Activated B cell treated with CpG ODN at 0.5 μM for 24 hours (primary cell): ENCODE results near the gene ESR2. TPM values are rescaled to one million over a fixed set of nuclear protein-coding genes. Genes with fewer than 3 reads are reported as not detected.
"Not testable (repeated sequence)": the region's sequence is repeated elsewhere in the genome, so short reads cannot be mapped to it uniquely, and the experiment has no call there.

ENCODE experiments used
- ATAC-seq: fragments of 200-7000 bp; cut with Tn5 transposase; one replicate; pipeline ENCODE4 v1.10.0; 2021; ENCODE audit warnings: low read depth, mild to moderate bottlenecking, moderate library complexity
- CTCF ChIA-PET: fragments of 350-600 bp; sonication (Branson Sonifier 250); formaldehyde crosslinking; loops from one replicate; lab custom pipeline; 2021; ENCODE audit warnings: antibody characterized with exemption; lab: Charles Lee
- POLR2A ChIA-PET: fragments of 350-600 bp; sonication (Branson Sonifier 250); formaldehyde crosslinking; loops from one replicate; lab custom pipeline; 2021; ENCODE audit warnings: antibody characterized with exemption; lab: Charles Lee
- DNase-seq: peaks from one replicate; pipeline ENCODE4 v3.0.0; 2022
- H3K27ac Mint-ChIP-seq: one replicate; pipeline ENCODE4 v1.8.0; 2020; ENCODE audit warnings: mixed read lengths
- H3K27me3 Mint-ChIP-seq: one replicate; pipeline ENCODE4 v1.8.0; 2021; ENCODE audit warnings: mixed read lengths
- H3K36me3 Mint-ChIP-seq: one replicate; pipeline ENCODE4 v1.8.0; 2021; ENCODE audit warnings: low read depth, mixed read lengths
- H3K4me1 Mint-ChIP-seq: one replicate; pipeline ENCODE4 v1.8.0; 2021; ENCODE audit warnings: mixed read lengths
- H3K4me3 Mint-ChIP-seq: one replicate; pipeline ENCODE4 v1.8.0; 2020; ENCODE audit warnings: mild to moderate bottlenecking, mixed read lengths
- H3K9me3 Mint-ChIP-seq: one replicate; pipeline ENCODE4 v1.8.0; 2020; ENCODE audit warnings: mixed read lengths
- intact Hi-C: fragments of 100-400 bp; cut with micrococcal nuclease; formaldehyde crosslinking; loops from one replicate; pipeline ENCODE4 v1.15.1; 2024
- total RNA-seq: library from RNA; stranded (reverse); gene quantifications from 2 replicates; pipeline ENCODE4 v1.2.3, GENCODE V29; 2022
- TF ChIP-seq, protein P1 (sequence below): fragments of 200-600 bp; IDR thresholded peaks from one replicate; pipeline ENCODE4 v1.8.0; 2022; ENCODE audit warnings: antibody characterized with exemption, mild to moderate bottlenecking

ESR2 gene
- total RNA-seq, 1 donor from 2014 or later, result 23.2 TPM

DNA sequence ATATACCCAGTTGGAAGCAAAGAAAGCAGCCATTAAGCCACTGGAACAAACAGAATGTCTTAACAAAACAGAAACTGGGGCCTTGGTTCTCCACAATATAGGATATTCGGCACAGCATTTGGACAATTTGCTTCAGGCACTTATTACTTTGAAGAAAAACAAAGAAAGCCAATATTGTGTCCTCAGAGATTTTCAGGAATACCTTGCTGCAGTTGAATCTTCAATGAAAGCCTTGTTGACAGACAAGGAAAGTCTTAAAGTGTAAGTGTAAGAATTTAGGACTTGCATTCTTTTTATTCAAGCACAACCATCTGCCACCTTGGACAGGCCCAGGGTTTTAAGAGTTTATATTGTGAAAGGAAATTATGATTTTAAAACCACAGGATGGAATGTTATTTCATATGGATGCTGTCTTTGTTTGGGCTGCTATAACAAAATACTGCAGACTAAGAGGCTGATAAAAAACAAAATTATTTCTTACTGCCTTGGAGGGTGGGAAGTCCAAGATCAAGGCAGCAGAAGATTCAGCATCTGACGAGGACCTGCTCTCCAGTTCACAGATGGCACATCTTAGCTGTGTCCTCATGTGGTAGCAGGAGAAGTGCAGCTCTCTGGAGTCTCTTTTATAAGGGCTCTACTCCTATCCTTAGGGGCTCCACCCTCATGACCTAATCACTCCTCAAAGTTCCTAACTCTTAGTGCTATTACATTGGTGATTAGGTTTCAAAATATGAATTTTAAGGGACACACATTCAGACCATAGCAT, 244.4 kb downstream of the ESR2 start:
- Mint-ChIP-seq H3K36me3 (peaks cover 20% of the 10 kb centered on the region), H3K27ac (no peak overlapping the region), H3K4me3 (no peak overlapping the region), H3K4me1 (no peaks in the 10 kb centered on the region), H3K9me3 (no peaks in the 10 kb centered on the region), H3K27me3 (no peaks in the 10 kb centered on the region)
- intact Hi-C loops, result no loop called here
- DNase-seq (no peak), ATAC-seq (no peak)
- POLR2A ChIA-PET, result no interaction called here
- CTCF ChIA-PET, result no interaction called here
- TF ChIP-seq, protein P1, sequence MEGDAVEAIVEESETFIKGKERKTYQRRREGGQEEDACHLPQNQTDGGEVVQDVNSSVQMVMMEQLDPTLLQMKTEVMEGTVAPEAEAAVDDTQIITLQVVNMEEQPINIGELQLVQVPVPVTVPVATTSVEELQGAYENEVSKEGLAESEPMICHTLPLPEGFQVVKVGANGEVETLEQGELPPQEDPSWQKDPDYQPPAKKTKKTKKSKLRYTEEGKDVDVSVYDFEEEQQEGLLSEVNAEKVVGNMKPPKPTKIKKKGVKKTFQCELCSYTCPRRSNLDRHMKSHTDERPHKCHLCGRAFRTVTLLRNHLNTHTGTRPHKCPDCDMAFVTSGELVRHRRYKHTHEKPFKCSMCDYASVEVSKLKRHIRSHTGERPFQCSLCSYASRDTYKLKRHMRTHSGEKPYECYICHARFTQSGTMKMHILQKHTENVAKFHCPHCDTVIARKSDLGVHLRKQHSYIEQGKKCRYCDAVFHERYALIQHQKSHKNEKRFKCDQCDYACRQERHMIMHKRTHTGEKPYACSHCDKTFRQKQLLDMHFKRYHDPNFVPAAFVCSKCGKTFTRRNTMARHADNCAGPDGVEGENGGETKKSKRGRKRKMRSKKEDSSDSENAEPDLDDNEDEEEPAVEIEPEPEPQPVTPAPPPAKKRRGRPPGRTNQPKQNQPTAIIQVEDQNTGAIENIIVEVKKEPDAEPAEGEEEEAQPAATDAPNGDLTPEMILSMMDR, result no peak

DNA sequence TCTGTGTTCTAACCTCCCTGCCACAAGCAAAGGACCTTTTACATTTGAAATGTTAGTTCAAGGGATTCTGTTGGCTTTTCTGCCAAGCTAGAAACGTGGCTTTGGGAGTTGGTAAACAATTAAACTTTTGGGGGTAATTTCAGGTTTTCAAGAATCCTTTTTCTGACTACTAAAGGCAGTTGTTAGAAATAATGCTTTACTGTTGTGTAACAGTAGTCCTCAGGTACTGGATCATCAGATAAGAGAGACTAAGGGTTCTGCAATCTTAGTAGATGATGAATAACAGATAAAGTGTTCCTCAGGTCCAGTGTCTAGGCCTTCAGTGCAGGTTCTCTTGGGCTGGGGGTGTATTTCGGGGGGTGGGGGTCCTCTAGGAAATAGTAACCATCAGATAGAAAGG, 249.1 kb downstream of the ESR2 start:
- Mint-ChIP-seq H3K4me1 (no peaks in the 10 kb centered on the region), H3K9me3 (peaks cover 7% of the 10 kb centered on the region), H3K4me3 (no peak overlapping the region), H3K36me3 (peaks cover 7% of the 10 kb centered on the region), H3K27me3 (no peaks in the 10 kb centered on the region), H3K27ac (no peak overlapping the region)
- TF ChIP-seq, protein P1, result no peak
- no peak for DNase-seq
- POLR2A ChIA-PET, result no interaction called here
- intact Hi-C loops, result no loop called here
- CTCF ChIA-PET, result no interaction called here
- ATAC-seq, result no peak

DNA sequence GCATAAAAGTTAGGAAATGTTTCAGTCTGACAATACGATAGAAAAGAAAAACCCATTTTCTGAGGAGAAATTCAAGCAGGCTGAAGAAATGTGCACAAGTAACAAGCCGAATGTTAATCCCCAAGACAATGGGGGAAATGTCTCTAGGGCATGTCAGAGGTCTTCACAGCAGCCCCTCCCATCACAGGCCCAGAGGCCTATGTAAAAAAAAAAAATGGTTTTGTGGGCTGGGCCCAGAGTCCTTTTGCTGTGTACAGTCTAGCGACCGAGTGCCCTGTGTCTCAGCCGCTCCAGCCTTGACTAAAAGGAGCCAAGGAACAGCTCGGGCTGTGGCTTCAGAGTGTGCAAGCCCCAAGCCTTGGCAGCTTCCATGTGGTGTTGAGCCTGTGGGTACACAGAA, 250.9 kb downstream of the ESR2 start:
- H3K4me1 Mint-ChIP-seq, intact Hi-C loops, H3K4me3 Mint-ChIP-seq, ATAC-seq, CTCF ChIA-PET, DNase-seq, H3K27me3 Mint-ChIP-seq, H3K36me3 Mint-ChIP-seq, H3K9me3 Mint-ChIP-seq, POLR2A ChIA-PET, H3K27ac Mint-ChIP-seq: not testable (repeated sequence)

DNA sequence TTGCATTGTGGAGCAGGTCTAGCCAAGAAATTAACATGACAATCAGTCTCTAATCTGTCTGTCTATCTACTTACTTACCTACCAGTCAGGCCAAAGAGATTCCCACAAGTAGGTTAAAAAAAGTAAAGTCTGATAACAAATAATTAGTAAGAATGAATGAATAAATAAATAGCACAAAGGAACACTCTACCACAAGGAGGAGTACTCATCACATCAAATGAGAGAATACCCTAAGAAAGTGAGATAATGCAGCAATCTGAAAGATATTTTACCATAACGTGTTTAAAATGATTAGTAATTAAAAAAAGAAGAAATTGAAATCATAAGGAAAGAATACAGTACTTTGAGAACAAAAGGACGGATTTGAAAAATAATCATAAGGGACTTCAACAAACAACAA, 254.1 kb downstream of the ESR2 start:
- DNase-seq, result no peak
- H3K36me3 Mint-ChIP-seq, result peaks cover 7% of the 10 kb centered on the region
- intact Hi-C loops, result loop anchor here (1.0 kb wide), 2 partner anchors 255 to 263 kb away; no protein-coding TSS in a partner anchor
- H3K4me3 Mint-ChIP-seq, result no peak overlapping the region
- ChIA-PET POLR2A (no interaction called here), CTCF (interaction anchor here (1.2 kb wide), 1 partner anchor 263 kb away, joined by 6 read pairs; no protein-coding TSS in a partner anchor)
- peaks cover 7% of the 10 kb centered on the region for H3K9me3 Mint-ChIP-seq
- no peak overlapping the region for H3K27ac Mint-ChIP-seq
- TF ChIP-seq, protein P1, result no peak
- no peaks in the 10 kb centered on the region for H3K27me3 Mint-ChIP-seq
- H3K4me1 Mint-ChIP-seq, result no peaks in the 10 kb centered on the region
- ATAC-seq, result no peak

DNA sequence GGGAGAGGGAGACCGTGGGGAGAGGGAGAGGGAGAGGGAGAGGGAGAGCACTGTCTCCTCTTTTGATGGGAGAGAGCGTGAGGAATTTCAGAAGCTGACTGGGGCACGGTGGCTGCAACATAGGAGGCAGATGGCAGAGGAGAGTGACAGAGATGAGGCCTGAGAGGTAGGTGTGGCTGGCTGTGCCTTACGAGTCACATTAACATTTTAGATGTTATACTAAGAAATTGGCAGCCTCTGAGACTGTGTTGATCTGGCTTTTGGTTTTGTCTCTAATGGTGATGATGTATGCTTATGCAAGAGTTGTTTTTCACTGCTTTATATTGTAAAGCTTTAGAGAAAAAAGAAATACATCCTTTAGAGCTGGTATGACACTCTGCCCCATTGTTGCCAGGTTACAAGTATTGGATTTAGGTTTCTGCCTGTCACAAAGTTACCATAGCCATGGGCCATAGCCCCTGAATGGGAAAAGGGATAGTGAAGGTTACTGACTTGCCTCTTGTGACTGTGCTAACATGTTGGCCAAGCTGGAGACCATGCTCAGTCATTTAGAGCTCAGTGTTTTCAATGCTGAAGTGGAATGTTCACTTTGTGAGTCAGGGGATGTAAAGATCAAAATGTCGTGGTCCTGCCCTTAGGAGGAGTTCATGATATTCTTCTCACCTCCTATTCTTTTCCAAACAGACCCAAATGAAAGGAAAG, 255.2 kb downstream of the ESR2 start:
- H3K27ac Mint-ChIP-seq, result no peak overlapping the region
- ATAC-seq, result no peak

DNA sequence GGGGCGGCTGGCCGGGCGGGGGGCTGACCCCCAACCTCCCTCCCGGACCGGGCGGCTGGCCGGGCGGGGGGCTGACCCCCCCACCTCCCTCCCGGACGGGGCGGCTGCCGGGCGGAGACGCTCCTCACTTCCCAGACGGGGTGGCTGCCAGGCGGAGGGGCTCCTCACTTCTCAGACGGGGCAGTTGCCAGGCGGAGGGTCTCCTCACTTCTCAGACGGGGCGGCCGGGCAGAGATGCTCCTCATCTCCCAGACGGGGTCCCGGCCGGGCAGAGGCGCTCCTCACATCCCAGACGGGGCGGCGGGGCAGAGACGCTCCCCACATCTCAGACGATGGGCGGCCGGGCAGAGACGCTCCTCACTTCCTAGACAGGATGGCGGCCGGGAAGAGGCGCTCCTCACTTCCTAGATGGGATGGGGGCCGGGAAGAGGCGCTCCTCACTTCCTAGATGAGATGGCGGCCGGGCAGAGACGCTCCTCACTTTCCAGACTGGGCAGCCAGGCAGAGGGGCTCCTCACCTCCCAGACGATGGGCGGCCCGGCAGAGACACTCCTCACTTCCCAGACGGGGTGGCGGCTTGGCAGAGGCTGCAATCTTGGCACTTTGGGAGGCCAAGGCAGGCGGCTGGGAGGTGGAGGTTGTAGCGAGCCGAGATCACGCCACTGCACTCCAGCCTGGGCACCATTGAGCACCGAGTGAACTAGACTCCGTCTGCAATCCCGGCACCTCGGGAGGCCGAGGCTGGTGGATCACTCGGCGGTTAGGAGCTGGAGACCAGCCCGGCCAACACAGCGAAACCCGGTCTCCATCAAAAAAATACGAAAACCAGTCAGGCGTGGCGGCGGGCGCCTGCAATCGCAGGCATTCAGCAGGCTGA, 256.1 kb downstream of the ESR2 start:
- POLR2A ChIA-PET, H3K4me1 Mint-ChIP-seq, intact Hi-C loops, H3K27ac Mint-ChIP-seq, CTCF ChIA-PET, DNase-seq, H3K27me3 Mint-ChIP-seq, ATAC-seq, H3K36me3 Mint-ChIP-seq, H3K9me3 Mint-ChIP-seq, H3K4me3 Mint-ChIP-seq: not testable (repeated sequence)

More for the DNA sequence above, 255.2 kb downstream of the ESR2 start:
- H3K36me3 Mint-ChIP-seq, result peaks cover 7% of the 10 kb centered on the region
- H3K4me3 Mint-ChIP-seq, result no peak overlapping the region
- POLR2A ChIA-PET, result interaction anchor here (0.5 kb wide), 1 partner anchor 933 kb away, joined by 5 read pairs; no protein-coding TSS in a partner anchor
- intact Hi-C loops, result no loop called here
- no peaks in the 10 kb centered on the region for H3K4me1 Mint-ChIP-seq
- H3K9me3 Mint-ChIP-seq, result peaks cover 7% of the 10 kb centered on the region
- H3K27me3 Mint-ChIP-seq, result no peaks in the 10 kb centered on the region
- TF ChIP-seq, protein P1, result no peak
- DNase-seq, result no peak
- CTCF ChIA-PET, result interaction anchor here (1.2 kb wide), 1 partner anchor 264 kb away, joined by 6 read pairs; no protein-coding TSS in a partner anchor
